K562 (cell line): Measurements from ENCODE around the gene PARD3B. TPM values are rescaled to one million over a fixed set of nuclear protein-coding genes. Genes with fewer than 3 reads are reported as not detected.

Experiments
- HNRNPUL1 ChIP-seq: fragments of 200-400 bp; formaldehyde crosslinking; IDR thresholded peaks from 2 replicates; pipeline ENCODE4 v1.6.1; 2017; ENCODE audit warnings: low read length
- PHB ChIP-seq: fragments of 250-450 bp; sonication (Bioruptor Pico); IDR thresholded peaks from 2 replicates; pipeline ENCODE4 v1.5.0; 2021
- RBBP5 ChIP-seq: fragments of 200-600 bp; sonication (generic); IDR thresholded peaks from 2 replicates; pipeline ENCODE4 v1.6.1; 2012; ENCODE audit warnings: borderline replicate concordance, mild to moderate bottlenecking, low read length, control low read depth, inconsistent platforms; ENCODE audit not compliant: insufficient read depth, poor library complexity, severe bottlenecking
- SIX5 ChIP-seq, 2 experiments: IDR thresholded peaks; 2 replicates each; pipeline ENCODE4 v1.6.1; 2011; ENCODE audit warnings: low read length in 2 of 2, borderline replicate concordance in 1 of 2, low read depth in 1 of 2, mild to moderate bottlenecking in 1 of 2, moderate library complexity in 1 of 2; ENCODE audit not compliant: insufficient read depth in 1 of 2
- ZNF212 ChIP-seq: fragments of 450-650 bp; formaldehyde crosslinking; IDR thresholded peaks from 2 replicates; pipeline ENCODE4 v1.4.0; 2020; ENCODE audit warnings: mild to moderate bottlenecking
- polyA plus RNA-seq, 8 experiments: library from polyadenylated mRNA; depleted of rRNA in 4 of 8; stranded (reverse) in 5 of 8; unstranded in 3 of 8; fragments of >200 nt; fragmentation: Nextera tagmentation in 2 of 8; fragmentation: Illumina TruSeq in 1 of 8; extraction: Ambion mirVana in 2 of 8; extraction: Trizol in 1 of 8; gene quantifications; 2 replicates each; pipeline versions ENCODE4 v1.2.1 to v1.2.3, GENCODE V29; 2011 to 2014; ENCODE audit warnings: inconsistent platforms in 1 of 8, missing spikeins in 1 of 8
- total RNA-seq, 7 experiments: library from RNA; depleted of rRNA in 6 of 7; stranded (reverse); fragments of >200 nt in 6 of 7; fragmentation: Illumina TruSeq in 2 of 7; extraction: Trizol in 2 of 7; gene quantifications; 2 replicates each; pipeline versions ENCODE4 v1.2.1 to v1.2.3, GENCODE V29; 2011 to 2021; ENCODE audit warnings: low replicate concordance in 1 of 7
- TF ChIP-seq, protein P1 (sequence below), 2 experiments: fragments of 450-650 bp; IDR thresholded peaks; 2 replicates each; pipeline ENCODE4 v1.6.1; 2018; ENCODE audit warnings: mild to moderate bottlenecking in 2 of 2, low read depth in 1 of 2; ENCODE audit not compliant: partially characterized antibody in 2 of 2
- TF ChIP-seq, protein P2 (sequence below): fragments of 250-450 bp; sonication (Bioruptor Pico); IDR thresholded peaks from 2 replicates; pipeline ENCODE4 v1.5.0; 2020; ENCODE audit warnings: mild to moderate bottlenecking, borderline replicate concordance

PARD3B gene
- total and polyA plus RNA-seq, 9 of the 15 experiments (the other 6 are each of a cell fraction or from before 2014, with no cell fraction given) = 0.15 to 3.0 (median 1.1) TPM

DNA sequence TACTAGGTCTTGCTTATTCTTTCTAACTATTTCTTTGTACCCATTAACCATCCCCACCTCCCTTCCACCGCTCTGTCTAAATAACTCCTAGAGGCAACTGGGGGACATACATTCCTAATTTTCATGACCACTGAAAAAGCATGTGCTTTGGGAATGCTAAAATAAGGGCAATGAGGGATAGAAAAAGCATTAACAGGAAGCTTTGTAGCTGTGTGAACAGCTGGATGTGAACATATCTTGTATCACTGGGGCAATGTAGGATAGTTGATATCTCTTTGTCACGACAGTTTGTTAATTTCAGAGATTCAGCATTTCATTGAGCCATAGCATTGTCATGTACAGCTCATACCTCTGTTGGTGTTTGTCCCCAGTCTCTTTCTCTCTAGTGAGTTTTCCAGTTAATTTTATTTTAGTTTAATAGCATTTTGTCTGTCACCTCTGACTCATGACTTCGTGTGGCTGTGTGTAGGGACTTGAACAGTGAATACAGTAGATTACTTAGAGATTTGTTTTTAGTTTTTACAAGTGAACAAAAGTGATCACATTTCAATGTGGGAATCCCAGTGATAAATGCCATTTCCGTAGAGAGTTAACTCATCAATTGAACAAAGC lies 906.7 kb downstream of the PARD3B start (continued):
- TF ChIP-seq, protein P1, sequence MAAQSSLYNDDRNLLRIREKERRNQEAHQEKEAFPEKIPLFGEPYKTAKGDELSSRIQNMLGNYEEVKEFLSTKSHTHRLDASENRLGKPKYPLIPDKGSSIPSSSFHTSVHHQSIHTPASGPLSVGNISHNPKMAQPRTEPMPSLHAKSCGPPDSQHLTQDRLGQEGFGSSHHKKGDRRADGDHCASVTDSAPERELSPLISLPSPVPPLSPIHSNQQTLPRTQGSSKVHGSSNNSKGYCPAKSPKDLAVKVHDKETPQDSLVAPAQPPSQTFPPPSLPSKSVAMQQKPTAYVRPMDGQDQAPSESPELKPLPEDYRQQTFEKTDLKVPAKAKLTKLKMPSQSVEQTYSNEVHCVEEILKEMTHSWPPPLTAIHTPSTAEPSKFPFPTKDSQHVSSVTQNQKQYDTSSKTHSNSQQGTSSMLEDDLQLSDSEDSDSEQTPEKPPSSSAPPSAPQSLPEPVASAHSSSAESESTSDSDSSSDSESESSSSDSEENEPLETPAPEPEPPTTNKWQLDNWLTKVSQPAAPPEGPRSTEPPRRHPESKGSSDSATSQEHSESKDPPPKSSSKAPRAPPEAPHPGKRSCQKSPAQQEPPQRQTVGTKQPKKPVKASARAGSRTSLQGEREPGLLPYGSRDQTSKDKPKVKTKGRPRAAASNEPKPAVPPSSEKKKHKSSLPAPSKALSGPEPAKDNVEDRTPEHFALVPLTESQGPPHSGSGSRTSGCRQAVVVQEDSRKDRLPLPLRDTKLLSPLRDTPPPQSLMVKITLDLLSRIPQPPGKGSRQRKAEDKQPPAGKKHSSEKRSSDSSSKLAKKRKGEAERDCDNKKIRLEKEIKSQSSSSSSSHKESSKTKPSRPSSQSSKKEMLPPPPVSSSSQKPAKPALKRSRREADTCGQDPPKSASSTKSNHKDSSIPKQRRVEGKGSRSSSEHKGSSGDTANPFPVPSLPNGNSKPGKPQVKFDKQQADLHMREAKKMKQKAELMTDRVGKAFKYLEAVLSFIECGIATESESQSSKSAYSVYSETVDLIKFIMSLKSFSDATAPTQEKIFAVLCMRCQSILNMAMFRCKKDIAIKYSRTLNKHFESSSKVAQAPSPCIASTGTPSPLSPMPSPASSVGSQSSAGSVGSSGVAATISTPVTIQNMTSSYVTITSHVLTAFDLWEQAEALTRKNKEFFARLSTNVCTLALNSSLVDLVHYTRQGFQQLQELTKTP (IDR thresholded peaks at IDR 0.05; ENCODE audit: low read depth in 1 of 2, partially characterized antibody in 2 of 2) = no peak
- TF ChIP-seq ZNF212 (CRISPR knock-in tag) (no peak), HNRNPUL1 (no peak), SIX5 (IDR thresholded peaks at IDR 0.05; ENCODE audit: borderline replicate concordance in 1 of 2, insufficient read depth in 1 of 2, low read depth in 1 of 2, low read length in 2 of 2) (no peak), PHB (CRISPR knock-in tag) (no peak), RBBP5 (no peak)
- TF ChIP-seq, protein P2, sequence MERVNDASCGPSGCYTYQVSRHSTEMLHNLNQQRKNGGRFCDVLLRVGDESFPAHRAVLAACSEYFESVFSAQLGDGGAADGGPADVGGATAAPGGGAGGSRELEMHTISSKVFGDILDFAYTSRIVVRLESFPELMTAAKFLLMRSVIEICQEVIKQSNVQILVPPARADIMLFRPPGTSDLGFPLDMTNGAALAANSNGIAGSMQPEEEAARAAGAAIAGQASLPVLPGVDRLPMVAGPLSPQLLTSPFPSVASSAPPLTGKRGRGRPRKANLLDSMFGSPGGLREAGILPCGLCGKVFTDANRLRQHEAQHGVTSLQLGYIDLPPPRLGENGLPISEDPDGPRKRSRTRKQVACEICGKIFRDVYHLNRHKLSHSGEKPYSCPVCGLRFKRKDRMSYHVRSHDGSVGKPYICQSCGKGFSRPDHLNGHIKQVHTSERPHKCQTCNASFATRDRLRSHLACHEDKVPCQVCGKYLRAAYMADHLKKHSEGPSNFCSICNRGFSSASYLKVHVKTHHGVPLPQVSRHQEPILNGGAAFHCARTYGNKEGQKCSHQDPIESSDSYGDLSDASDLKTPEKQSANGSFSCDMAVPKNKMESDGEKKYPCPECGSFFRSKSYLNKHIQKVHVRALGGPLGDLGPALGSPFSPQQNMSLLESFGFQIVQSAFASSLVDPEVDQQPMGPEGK (CRISPR knock-in tag) = no peak
